ENCODE data around the gene SLC10A1.

GRCh38 chr14:69808919-69809808 lies 12.1 kb upstream of the SLC10A1 start:
- no peak for TF ChIP-seq CTCF (conservative IDR thresholded peaks at IDR 0.05; ENCODE audit: low read depth in 2 of 2)
- TF ChIP-seq CREB1 (CRISPR knock-in tag; IDR thresholded peaks at IDR 0.05; ENCODE audit: low read depth), result no peak
- TF ChIP-seq EZH2 (IDR thresholded peaks at IDR 0.05; ENCODE audit: low read depth, unreplicated experiment), result no peak
- no peak for TF ChIP-seq EZH2phosphoT487 (IDR thresholded peaks at IDR 0.05; ENCODE audit: unreplicated experiment)
- no peak for TF ChIP-seq REST (IDR thresholded peaks at IDR 0.05; ENCODE audit: unreplicated experiment)
- no peak for TF ChIP-seq POLR2AphosphoS5 (IDR thresholded peaks at IDR 0.05; ENCODE audit: low read depth)
- no peak for TF ChIP-seq ZNF114 (CRISPR knock-in tag; IDR thresholded peaks at IDR 0.05)
- no peak for TF ChIP-seq JUNB (IDR thresholded peaks at IDR 0.05; ENCODE audit: unreplicated experiment)
- no peak for TF ChIP-seq ZNF331 (CRISPR knock-in tag; IDR thresholded peaks at IDR 0.05; ENCODE audit: low read depth)
- TF ChIP-seq STAT1 (IDR thresholded peaks at IDR 0.05; ENCODE audit: unreplicated experiment), result no peak

All from GM23338 (cell line).